IMR-90 (cell line): ENCODE results near the gene CASP9. TPM values are rescaled to one million over a fixed set of nuclear protein-coding genes. Genes with fewer than 3 reads are reported as not detected.

Experiments
- ATAC-seq: fragments of 200-7000 bp; cut with Tn5 transposase; 2 replicates; pipeline ENCODE4 v1.9.1; 2020; ENCODE audit warnings: low read depth, mild to moderate bottlenecking, moderate library complexity
- BruUV-seq: library from RNA; stranded (reverse); fragments of 400-500 nt; replicated peaks from 2 replicates; lab custom pipeline; 2021; lab: Mats Ljungman, UMichigan
- CTCF ChIA-PET: fragments of 300-600 bp; formaldehyde crosslinking; extraction: SDS; loops from one replicate; lab custom pipeline; 2021; ENCODE audit warnings: antibody characterized with exemption; lab: Yijun Ruan, JAX
- POLR2A ChIA-PET: fragments of 300-600 bp; sonication (Branson Sonifier 250); formaldehyde crosslinking; loops from one replicate; lab custom pipeline; 2022; ENCODE audit warnings: antibody characterized with exemption; ENCODE audit not compliant: unreplicated experiment; lab: Charles Lee
- DNase-seq: peaks from one replicate; pipeline ENCODE4 v3.0.0; 2013
- H2AFZ ChIP-seq: replicated peaks from 2 replicates; pipeline ENCODE3; 2013; ENCODE audit warnings: low read length, mild to moderate bottlenecking; ENCODE audit not compliant: poor library complexity
- H2AK5ac ChIP-seq: 2 replicates; pipeline ENCODE4 v1.6.1; 2013; ENCODE audit warnings: low read depth, low read length, inconsistent platforms
- H2AK9ac ChIP-seq: replicated peaks from 2 replicates; pipeline ENCODE3; 2013; ENCODE audit warnings: mild to moderate bottlenecking, low read depth, low read length, moderate library complexity; ENCODE audit not compliant: poor library complexity
- H2BK120ac ChIP-seq: 2 replicates; pipeline ENCODE4 v1.6.1; 2013; ENCODE audit warnings: low read depth, low read length, inconsistent platforms
- H2BK15ac ChIP-seq: 3 replicates; pipeline ENCODE4 v1.6.1; 2013; ENCODE audit warnings: low read depth, low read length, inconsistent platforms
- H2BK20ac ChIP-seq: 2 replicates; pipeline ENCODE4 v1.6.1; 2013; ENCODE audit warnings: low read depth, mild to moderate bottlenecking, inconsistent platforms, low read length, moderate library complexity
- H2BK5ac ChIP-seq: 2 replicates; pipeline ENCODE4 v1.6.1; 2013; ENCODE audit warnings: mild to moderate bottlenecking, low read depth, low read length, inconsistent platforms; ENCODE audit not compliant: poor library complexity, severe bottlenecking
- H3K14ac ChIP-seq: replicated peaks from 2 replicates; pipeline ENCODE4 v1.6.1; 2013; ENCODE audit warnings: low read depth, low read length, inconsistent platforms
- H3K18ac ChIP-seq: 2 replicates; pipeline ENCODE4 v1.6.1; 2013; ENCODE audit warnings: low read depth, low read length, control low read depth
- H3K23ac ChIP-seq: 2 replicates; pipeline ENCODE4 v1.6.1; 2013; ENCODE audit warnings: low read depth, low read length, inconsistent platforms
- H3K27ac ChIP-seq: 2 replicates; pipeline ENCODE4 v1.5.1; 2013; ENCODE audit warnings: mild to moderate bottlenecking, control low read depth, low read length; ENCODE audit not compliant: insufficient read depth
- H3K27me3 ChIP-seq: 2 replicates; pipeline ENCODE4 v1.6.1; 2013; ENCODE audit warnings: low read length; ENCODE audit not compliant: control insufficient read depth, insufficient read depth
- H3K36me3 ChIP-seq: 2 replicates; pipeline ENCODE4 v1.6.1; 2013; ENCODE audit warnings: low read length, mixed read lengths; ENCODE audit not compliant: control insufficient read depth, insufficient read depth
- H3K4ac ChIP-seq: 2 replicates; pipeline ENCODE4 v1.6.1; 2013; ENCODE audit warnings: low read depth, low read length, inconsistent platforms
- H3K4me1 ChIP-seq: 2 replicates; pipeline ENCODE4 v1.6.1; 2013; ENCODE audit warnings: low read length, mixed read lengths; ENCODE audit not compliant: control insufficient read depth, insufficient read depth
- H3K4me2 ChIP-seq: 2 replicates; pipeline ENCODE4 v1.6.1; 2013; ENCODE audit warnings: low read depth, mild to moderate bottlenecking, control low read depth, low read length, moderate library complexity
- H3K4me3 ChIP-seq: 2 replicates; pipeline ENCODE4 v1.5.1; 2013; ENCODE audit warnings: low read depth, mild to moderate bottlenecking, control low read depth, low read length, moderate library complexity; ENCODE audit not compliant: insufficient read depth
- H3K56ac ChIP-seq: 2 replicates; pipeline ENCODE4 v1.6.1; 2013; ENCODE audit warnings: low read length, inconsistent platforms; ENCODE audit not compliant: insufficient read depth; ENCODE audit errors: extremely low read depth
- H3K79me1 ChIP-seq, 2 experiments: 2 replicates each; pipeline ENCODE4 v1.6.1; 2013; ENCODE audit warnings: low read length in 2 of 2, inconsistent platforms in 1 of 2, low read depth in 1 of 2
- H3K9ac ChIP-seq: 2 replicates; pipeline ENCODE4 v1.6.1; 2013; ENCODE audit warnings: low read depth, low read length, control low read depth
- H3K9me1 ChIP-seq: 2 replicates; pipeline ENCODE4 v1.6.1; 2013; ENCODE audit warnings: low read length, inconsistent platforms; ENCODE audit not compliant: insufficient read depth
- H3K9me3 ChIP-seq: 2 replicates; pipeline ENCODE4 v1.6.1; 2013; ENCODE audit warnings: low read length; ENCODE audit not compliant: control insufficient read depth, insufficient read depth
- H4K20me1 ChIP-seq: 2 replicates; pipeline ENCODE4 v1.6.1; 2013; ENCODE audit warnings: low read length, inconsistent platforms; ENCODE audit not compliant: insufficient read depth
- H4K5ac ChIP-seq: 2 replicates; pipeline ENCODE4 v1.6.1; 2013; ENCODE audit warnings: mild to moderate bottlenecking, low read depth, low read length, control low read depth
- H4K8ac ChIP-seq, 2 experiments: 2 replicates each; pipeline ENCODE4 v1.6.1; 2013; ENCODE audit warnings: low read depth in 2 of 2, low read length in 2 of 2, control low read depth in 1 of 2, inconsistent platforms in 1 of 2
- H4K91ac ChIP-seq: 2 replicates; pipeline ENCODE4 v1.6.1; 2013; ENCODE audit warnings: low read depth, low read length, inconsistent platforms; ENCODE audit not compliant: insufficient read depth
- BHLHE40 ChIP-seq: fragments of 150-350 bp; IDR thresholded peaks from 2 replicates; pipeline ENCODE4 v1.6.1; 2016; ENCODE audit warnings: mild to moderate bottlenecking, low read depth, low read length
- CHD1 ChIP-seq: IDR thresholded peaks from 2 replicates; pipeline ENCODE4 v1.6.1; 2012; ENCODE audit warnings: low read depth, low read length, improper control_type of control experiment
- CTCF ChIP-seq: conservative IDR thresholded peaks from 2 replicates; pipeline ENCODE4 v1.5.1; 2012; ENCODE audit warnings: mild to moderate bottlenecking, low read depth, low read length, improper control_type of control experiment
- MAZ ChIP-seq: IDR thresholded peaks from 2 replicates; pipeline ENCODE4 v1.6.1; 2012; ENCODE audit warnings: low read depth, mild to moderate bottlenecking, low read length, improper control_type of control experiment, moderate library complexity, borderline replicate concordance
- RAD21 ChIP-seq: IDR thresholded peaks from 2 replicates; pipeline ENCODE4 v1.6.1; 2012; ENCODE audit warnings: low read length, improper control_type of control experiment
- RCOR1 ChIP-seq: IDR thresholded peaks from 2 replicates; pipeline ENCODE4 v1.6.1; 2012; ENCODE audit warnings: mild to moderate bottlenecking, low read length, improper control_type of control experiment; ENCODE audit not compliant: insufficient replicate concordance
- RFX5 ChIP-seq: IDR thresholded peaks from 2 replicates; pipeline ENCODE4 v1.8.0; 2012; ENCODE audit warnings: low read depth, mild to moderate bottlenecking, low read length, moderate library complexity
- SMC3 ChIP-seq: fragments of 150-350 bp; IDR thresholded peaks from 2 replicates; pipeline ENCODE4 v1.6.1; 2016; ENCODE audit warnings: low read depth, mild to moderate bottlenecking, antibody characterized with exemption, low read length, moderate library complexity
- USF2 ChIP-seq: fragments of 150-350 bp; IDR thresholded peaks from 2 replicates; pipeline ENCODE4 v1.6.1; 2017; ENCODE audit warnings: mild to moderate bottlenecking, antibody characterized with exemption, low read length, low read depth
- WGBS, 2 experiments: methylation state at CpG; one replicate each; pipeline versions ENCODE4 v1.1.5 to v1.1.7; 2013; ENCODE audit warnings: missing lambda C conversion rate in 2 of 2; ENCODE audit not compliant: insufficient read length in 1 of 2; ENCODE audit errors: extremely low coverage in 2 of 2; 5-methylcytosine and 5-hydroxymethylcytosine counted together
- dilution Hi-C: fragments of 300-500 bp; cut with HindIII; formaldehyde crosslinking; loops from one replicate; pipeline ENCODE4 v1.14.3; 2018; ENCODE audit warnings: low sequenced_read_pairs; ENCODE audit not compliant: unreplicated experiment
- in situ Hi-C: fragments of 300-500 bp; cut with MboI; formaldehyde crosslinking; loops from 3 replicates; pipeline ENCODE4 v1.14.3; 2019; ENCODE audit warnings: low sequenced_read_pairs, inconsistent platforms, mixed read lengths
- intact Hi-C: fragments of 100-400 bp; cut with micrococcal nuclease; formaldehyde crosslinking; loops from 2 replicates; pipeline ENCODE4 v1.10.0; 2022
- polyA plus RNA-seq, 3 experiments: library from polyadenylated mRNA; depleted of rRNA; stranded (reverse); fragments of >200 nt; gene quantifications; 2 replicates each; pipeline ENCODE4 v1.2.3, GENCODE V29; 2012; ENCODE audit warnings: low replicate concordance in 1 of 3
- total RNA-seq: library from RNA; depleted of rRNA; stranded (reverse); fragments of >200 nt; gene quantifications from 2 replicates; pipeline ENCODE4 v1.2.3, GENCODE V29; 2012

CASP9 gene
- total and polyA plus RNA-seq, 2 of the 4 experiments (the other 2 are of a cell fraction), result 7.0 to 8.3 TPM

- Histone ChIP-seq H2BK120ac (no peak overlapping the region), H3K23ac (no peak overlapping the region), H4K5ac (no peak overlapping the region), H3K4me2 (no peak overlapping the region), H3K36me3 (peaks cover 2% of the 10 kb centered on the region; the same call in 1 of the 2 replicates), H3K14ac (no peak overlapping the region), H2BK5ac (no peak overlapping the region), H3K4me3 (no peak overlapping the region), H2BK15ac (no peak overlapping the region), H3K9ac (no peak overlapping the region), H3K27ac (no peak overlapping the region), H3K4me1 (no peaks in the 10 kb centered on the region), H4K20me1 (no peaks in the 10 kb centered on the region; the same call in none of the 2 replicates), H3K4ac (no peak overlapping the region), H3K9me3 (no peaks in the 10 kb centered on the region), H2BK20ac (no peak overlapping the region), H3K56ac (no peak overlapping the region), H3K27me3 (no peaks in the 10 kb centered on the region), H2AK9ac (no peak overlapping the region), H4K91ac (no peak overlapping the region), H3K18ac (no peak overlapping the region), H3K79me1 (peaks cover 0 to 16% of the 10 kb centered on the region in 2 experiments; a peak in 2 of 4 replicates), H4K8ac (no peak overlapping the region), H3K9me1 (peaks cover 10% of the 10 kb centered on the region), H2AK5ac (no peak overlapping the region), H2AFZ (no peak overlapping the region)
- no TSS peak for BruUV-seq
- TF ChIP-seq RCOR1 (no peak), USF2 (no peak), BHLHE40 (no peak), CTCF (no peak), MAZ (no peak), SMC3 (no peak), CHD1 (no peak), RFX5 (no peak), RAD21 (no peak)
- CTCF ChIA-PET, result no interaction called here
- no CpG with 5 or more reads among the region's 3 CpGs for WGBS, 2 experiments
- intact Hi-C loops (loop anchor here (5.0 kb wide), 1 partner anchor 197 kb away; no protein-coding TSS in a partner anchor), in situ Hi-C loops (no loop called here), dilution Hi-C loops (no loop called here)
- ATAC-seq (no peak), DNase-seq (no peak)
- POLR2A ChIA-PET, result no interaction called here
Measured at GRCh38 chr1:15519625-15520024, 4.4 kb downstream of the CASP9 start.
